Hindlimb muscle (tissue), 1 donor: ENCODE results near the gene P3H4. TPM values are rescaled to one million over a fixed set of nuclear protein-coding genes. Genes with fewer than 3 reads are reported as not detected.
"Not testable (repeated sequence)": the region's sequence is repeated elsewhere in the genome, so short reads cannot be mapped to it uniquely, and the experiment has no call there.

Experiments
- DNase-seq: peaks from one replicate; pipeline ENCODE4 v3.0.0-alpha.2; 2013
- polyA plus RNA-seq: library from polyadenylated mRNA; unstranded; fragments of 120-200 nt; gene quantifications from one replicate; pipeline ENCODE4 v1.2.1, GENCODE V29; 2013; ENCODE audit not compliant: insufficient read length

Gene P3H4
- polyA plus RNA-seq, 1 donor, result 31.4 TPM

- DNase-seq, result no peak
Measured at GRCh38 chr17:41792845-41793783, 18.6 kb downstream of the P3H4 start.

- DNase-seq, result no peak
Measured at GRCh38 chr17:41787021-41787418, 24.7 kb downstream of the P3H4 start.

- DNase-seq, result peak; percentile 96
Measured at GRCh38 chr17:41786227-41787020, 25.3 kb downstream of the P3H4 start, which contains the start of gene JUP. TSS of gene JUP (minus strand) at chr17:41786711. CDS start at chr17:41771854, 14,857 bp downstream.

- no peak for DNase-seq
Measured at GRCh38 chr17:41785859-41786226, 25.9 kb downstream of the P3H4 start.

GRCh38 chr17:41785091-41785858 lies 26.5 kb downstream of the P3H4 start:
- peak; percentile 62 for DNase-seq

- DNase-seq, result no peak
Measured at GRCh38 chr17:41784207-41784744, 27.5 kb downstream of the P3H4 start.

GRCh38 chr17:41782142-41782541 lies 29.6 kb downstream of the P3H4 start:
- no peak for DNase-seq

GRCh38 chr17:41781404-41782110 lies 30.2 kb downstream of the P3H4 start:
- no peak for DNase-seq

GRCh38 chr17:41779954-41780353 lies 31.8 kb downstream of the P3H4 start:
- DNase-seq, result no peak

- DNase-seq, result peak; percentile 90
Measured at GRCh38 chr17:41777574-41778188, 34.1 kb downstream of the P3H4 start.

GRCh38 chr17:41777157-41777573 lies 34.6 kb downstream of the P3H4 start:
- no peak for DNase-seq

GRCh38 chr17:41776262-41776900 lies 35.4 kb downstream of the P3H4 start:
- DNase-seq, result not testable (repeated sequence)

GRCh38 chr17:41775394-41776226 lies 36.1 kb downstream of the P3H4 start:
- no peak for DNase-seq

- no peak for DNase-seq
Measured at GRCh38 chr17:41773731-41774193, 38.0 kb downstream of the P3H4 start.

- DNase-seq, result no peak
Measured at GRCh38 chr17:41773190-41773588, 38.6 kb downstream of the P3H4 start.

- DNase-seq, result no peak
Measured at GRCh38 chr17:41772586-41773189, 39.1 kb downstream of the P3H4 start.

- no peak for DNase-seq
Measured at GRCh38 chr17:41772218-41772585, 39.5 kb downstream of the P3H4 start.

- DNase-seq, result no peak
Measured at GRCh38 chr17:41771389-41772206, 40.2 kb downstream of the P3H4 start.
